ENCODE measurements around the gene RAB11FIP3.

DNA sequence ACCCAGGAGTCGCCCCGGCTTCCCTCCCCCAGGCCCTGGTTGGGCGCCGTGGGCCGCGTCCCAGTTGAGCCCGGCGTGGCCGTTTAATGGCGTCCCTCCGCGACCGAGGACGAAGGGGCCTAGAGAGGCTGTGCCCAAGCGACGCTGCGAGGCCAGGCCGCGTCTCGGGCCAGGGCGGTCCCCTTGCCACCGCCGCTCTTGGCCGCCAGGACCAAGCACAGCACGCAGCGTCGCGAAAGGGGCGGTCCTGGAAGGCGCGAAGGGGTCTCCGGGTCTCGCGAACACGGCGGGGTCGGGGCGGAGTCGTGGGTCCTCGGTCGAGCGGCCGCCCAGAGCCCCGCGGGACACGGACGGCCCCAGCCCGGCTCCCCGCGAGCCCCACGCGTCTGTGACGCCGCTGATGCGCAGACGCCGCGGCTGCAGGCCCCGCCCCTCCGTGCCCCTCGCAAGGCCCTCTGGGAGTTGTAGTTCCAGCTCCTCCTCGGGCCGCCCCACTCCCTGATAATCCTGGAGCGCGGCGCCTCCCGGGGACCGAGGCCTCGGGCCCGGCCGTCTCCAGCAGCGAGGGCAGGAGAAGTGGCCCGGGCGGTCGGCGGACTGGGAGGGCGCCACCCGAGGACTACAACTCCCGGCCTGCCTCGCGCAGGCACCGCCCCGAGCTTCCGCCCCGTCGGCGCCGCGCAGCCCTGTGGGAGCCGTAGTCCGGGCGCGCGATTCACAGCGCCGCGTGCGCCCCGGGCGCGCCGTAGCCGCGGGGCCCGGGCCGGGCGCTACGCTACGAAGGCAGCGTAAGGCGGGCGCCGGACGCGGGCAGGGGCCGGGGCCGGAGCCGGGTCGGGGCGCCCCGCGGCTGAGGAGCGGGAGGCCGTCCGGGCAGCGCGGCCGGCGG, 101.8 kb downstream of the RAB11FIP3 start, which contains the start of gene CAPN15:
- TF ChIP-seq, protein P1, sequence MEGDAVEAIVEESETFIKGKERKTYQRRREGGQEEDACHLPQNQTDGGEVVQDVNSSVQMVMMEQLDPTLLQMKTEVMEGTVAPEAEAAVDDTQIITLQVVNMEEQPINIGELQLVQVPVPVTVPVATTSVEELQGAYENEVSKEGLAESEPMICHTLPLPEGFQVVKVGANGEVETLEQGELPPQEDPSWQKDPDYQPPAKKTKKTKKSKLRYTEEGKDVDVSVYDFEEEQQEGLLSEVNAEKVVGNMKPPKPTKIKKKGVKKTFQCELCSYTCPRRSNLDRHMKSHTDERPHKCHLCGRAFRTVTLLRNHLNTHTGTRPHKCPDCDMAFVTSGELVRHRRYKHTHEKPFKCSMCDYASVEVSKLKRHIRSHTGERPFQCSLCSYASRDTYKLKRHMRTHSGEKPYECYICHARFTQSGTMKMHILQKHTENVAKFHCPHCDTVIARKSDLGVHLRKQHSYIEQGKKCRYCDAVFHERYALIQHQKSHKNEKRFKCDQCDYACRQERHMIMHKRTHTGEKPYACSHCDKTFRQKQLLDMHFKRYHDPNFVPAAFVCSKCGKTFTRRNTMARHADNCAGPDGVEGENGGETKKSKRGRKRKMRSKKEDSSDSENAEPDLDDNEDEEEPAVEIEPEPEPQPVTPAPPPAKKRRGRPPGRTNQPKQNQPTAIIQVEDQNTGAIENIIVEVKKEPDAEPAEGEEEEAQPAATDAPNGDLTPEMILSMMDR (conservative IDR thresholded peaks at IDR 0.05; ENCODE audit: low read length): no peak
- TF ChIP-seq EZH2phosphoT487 (IDR thresholded peaks at IDR 0.05; ENCODE audit: borderline replicate concordance, low read depth, low read length): no peak

Data from OCI-LY7 (cell line).